Measurements from ENCODE around the gene ANKS3.

ANKS3 gene

DNA sequence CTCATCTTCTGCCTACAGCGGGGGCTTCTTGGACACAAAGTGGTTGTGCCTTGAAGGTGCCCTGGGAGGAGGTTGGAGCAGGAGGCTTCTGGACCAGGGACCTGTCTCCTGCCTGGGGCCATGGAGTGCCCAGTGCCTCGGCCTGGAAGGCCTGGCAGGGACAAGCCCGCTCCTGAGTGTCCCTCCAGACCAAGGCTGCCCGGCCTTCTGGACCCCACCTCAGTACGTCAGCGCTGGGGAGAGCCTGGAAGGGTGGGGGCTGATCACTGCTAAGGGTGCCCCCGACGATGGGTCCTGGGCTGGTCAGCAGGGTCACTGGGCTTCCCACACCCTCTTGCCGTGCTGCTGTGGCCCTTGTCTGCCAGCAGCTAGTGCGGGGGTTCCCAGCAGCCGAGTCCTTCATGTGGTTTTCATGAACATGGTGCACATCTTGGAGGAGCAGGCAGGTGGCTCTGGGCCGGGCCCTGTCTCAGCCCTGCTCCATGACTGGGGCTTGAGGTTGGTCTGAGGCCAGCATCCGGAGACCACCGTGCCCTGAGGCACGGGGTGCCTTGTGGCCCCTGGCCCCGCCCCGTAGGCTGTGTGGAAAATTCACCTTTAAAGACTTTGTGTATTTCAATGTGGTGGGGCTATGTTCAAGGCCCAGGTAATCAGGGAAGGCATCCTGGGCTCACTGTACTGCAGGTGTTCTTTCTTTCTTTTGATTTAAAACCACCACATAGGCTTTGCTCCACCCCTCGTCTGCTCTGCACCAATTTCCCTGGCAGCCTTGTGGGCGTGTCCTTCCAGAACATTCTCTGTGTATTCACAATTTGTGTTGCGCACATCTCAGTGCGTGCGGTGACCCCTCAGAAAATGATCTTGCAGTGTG lies 87.1 kb downstream of the ANKS3 start:
- DNase-seq, result no peak
